Measurements from ENCODE around the gene CCDC88C.

DNA sequence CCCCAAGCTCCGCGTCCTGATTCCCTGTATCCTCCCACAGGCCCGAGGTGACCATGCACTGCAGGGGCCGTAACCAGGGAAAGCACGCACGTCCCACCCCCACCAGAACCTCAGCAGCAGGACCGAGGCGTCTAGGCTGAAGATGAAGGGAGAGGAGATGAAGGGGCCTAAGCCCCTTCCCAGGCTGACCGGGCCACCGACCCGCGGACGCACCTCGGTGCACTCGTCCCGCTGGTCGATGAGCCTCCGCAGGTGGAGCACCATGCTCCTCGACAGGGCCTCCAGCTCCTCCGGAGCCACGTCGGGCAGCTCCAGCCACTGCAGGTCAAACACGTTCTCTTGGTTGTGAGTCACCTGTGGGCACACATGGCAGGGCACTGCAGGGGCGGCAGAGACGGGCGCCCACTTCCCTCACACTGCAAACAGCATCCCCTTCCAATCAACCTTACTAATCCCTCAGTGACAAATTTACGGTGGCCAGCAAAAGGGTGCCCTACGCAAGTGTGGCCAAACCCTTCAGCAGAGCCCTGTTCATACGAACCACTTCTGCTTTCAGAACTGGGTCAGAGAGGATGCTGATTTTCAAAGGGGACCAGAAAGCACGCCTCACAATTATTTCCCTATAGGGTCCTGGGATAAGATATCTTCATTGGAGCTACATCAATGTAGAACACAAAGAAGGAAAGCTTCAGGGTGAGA, 77.8 kb downstream of the CCDC88C start:
- TF ChIP-seq, protein P1, sequence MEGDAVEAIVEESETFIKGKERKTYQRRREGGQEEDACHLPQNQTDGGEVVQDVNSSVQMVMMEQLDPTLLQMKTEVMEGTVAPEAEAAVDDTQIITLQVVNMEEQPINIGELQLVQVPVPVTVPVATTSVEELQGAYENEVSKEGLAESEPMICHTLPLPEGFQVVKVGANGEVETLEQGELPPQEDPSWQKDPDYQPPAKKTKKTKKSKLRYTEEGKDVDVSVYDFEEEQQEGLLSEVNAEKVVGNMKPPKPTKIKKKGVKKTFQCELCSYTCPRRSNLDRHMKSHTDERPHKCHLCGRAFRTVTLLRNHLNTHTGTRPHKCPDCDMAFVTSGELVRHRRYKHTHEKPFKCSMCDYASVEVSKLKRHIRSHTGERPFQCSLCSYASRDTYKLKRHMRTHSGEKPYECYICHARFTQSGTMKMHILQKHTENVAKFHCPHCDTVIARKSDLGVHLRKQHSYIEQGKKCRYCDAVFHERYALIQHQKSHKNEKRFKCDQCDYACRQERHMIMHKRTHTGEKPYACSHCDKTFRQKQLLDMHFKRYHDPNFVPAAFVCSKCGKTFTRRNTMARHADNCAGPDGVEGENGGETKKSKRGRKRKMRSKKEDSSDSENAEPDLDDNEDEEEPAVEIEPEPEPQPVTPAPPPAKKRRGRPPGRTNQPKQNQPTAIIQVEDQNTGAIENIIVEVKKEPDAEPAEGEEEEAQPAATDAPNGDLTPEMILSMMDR (IDR thresholded peaks at IDR 0.05) = no peak
- TF ChIP-seq POLR2A (IDR thresholded peaks at IDR 0.05) = no peak
